ENCODE data around the gene TBX5. TPM values are rescaled to one million over a fixed set of nuclear protein-coding genes. Genes with fewer than 3 reads are reported as not detected.
A peak's percentile ranks its signal among the peaks of the same experiment; 100 is the strongest.

The TBX5 gene
- total and polyA plus RNA-seq, 8 donors: 16.8 to 63.0 (median 55.4) TPM

DNA sequence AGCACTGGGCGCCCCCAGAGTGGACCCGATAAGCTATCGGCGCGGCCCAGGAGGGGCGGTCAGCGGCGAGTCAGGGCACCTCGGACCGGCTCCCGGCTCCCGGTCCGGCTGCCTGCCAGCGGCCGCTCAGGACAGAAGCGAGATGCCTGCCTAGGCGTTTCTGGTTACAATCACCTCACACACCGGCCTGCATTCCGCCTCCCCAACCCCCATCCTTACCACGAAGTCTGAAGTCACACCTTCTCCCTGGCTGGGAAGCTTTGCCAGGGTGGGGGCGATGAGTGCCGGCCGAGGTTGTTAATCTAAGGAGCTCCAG is 42.6 kb upstream of the TBX5 start:
- peaks cover 53 to 95% of the 10 kb centered on the region in 2 donors for H3K27me3 ChIP-seq
- H3K9me3 ChIP-seq: no peaks in the 10 kb centered on the region
- H3K27ac ChIP-seq: no peak overlapping the region
- TF ChIP-seq, protein P1, sequence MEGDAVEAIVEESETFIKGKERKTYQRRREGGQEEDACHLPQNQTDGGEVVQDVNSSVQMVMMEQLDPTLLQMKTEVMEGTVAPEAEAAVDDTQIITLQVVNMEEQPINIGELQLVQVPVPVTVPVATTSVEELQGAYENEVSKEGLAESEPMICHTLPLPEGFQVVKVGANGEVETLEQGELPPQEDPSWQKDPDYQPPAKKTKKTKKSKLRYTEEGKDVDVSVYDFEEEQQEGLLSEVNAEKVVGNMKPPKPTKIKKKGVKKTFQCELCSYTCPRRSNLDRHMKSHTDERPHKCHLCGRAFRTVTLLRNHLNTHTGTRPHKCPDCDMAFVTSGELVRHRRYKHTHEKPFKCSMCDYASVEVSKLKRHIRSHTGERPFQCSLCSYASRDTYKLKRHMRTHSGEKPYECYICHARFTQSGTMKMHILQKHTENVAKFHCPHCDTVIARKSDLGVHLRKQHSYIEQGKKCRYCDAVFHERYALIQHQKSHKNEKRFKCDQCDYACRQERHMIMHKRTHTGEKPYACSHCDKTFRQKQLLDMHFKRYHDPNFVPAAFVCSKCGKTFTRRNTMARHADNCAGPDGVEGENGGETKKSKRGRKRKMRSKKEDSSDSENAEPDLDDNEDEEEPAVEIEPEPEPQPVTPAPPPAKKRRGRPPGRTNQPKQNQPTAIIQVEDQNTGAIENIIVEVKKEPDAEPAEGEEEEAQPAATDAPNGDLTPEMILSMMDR (IDR thresholded peaks at IDR 0.05): no peak
- no peak overlapping the region for H3K4me3 ChIP-seq
- intact Hi-C loops (cut with DNase I): no loop called here
- no peaks in the 10 kb centered on the region for H3K36me3 ChIP-seq
- DNase-seq (peak in 1 of 4 donors; percentile 77), ATAC-seq (no peak)
- H3K4me1 ChIP-seq: no peaks in the 10 kb centered on the region

DNA sequence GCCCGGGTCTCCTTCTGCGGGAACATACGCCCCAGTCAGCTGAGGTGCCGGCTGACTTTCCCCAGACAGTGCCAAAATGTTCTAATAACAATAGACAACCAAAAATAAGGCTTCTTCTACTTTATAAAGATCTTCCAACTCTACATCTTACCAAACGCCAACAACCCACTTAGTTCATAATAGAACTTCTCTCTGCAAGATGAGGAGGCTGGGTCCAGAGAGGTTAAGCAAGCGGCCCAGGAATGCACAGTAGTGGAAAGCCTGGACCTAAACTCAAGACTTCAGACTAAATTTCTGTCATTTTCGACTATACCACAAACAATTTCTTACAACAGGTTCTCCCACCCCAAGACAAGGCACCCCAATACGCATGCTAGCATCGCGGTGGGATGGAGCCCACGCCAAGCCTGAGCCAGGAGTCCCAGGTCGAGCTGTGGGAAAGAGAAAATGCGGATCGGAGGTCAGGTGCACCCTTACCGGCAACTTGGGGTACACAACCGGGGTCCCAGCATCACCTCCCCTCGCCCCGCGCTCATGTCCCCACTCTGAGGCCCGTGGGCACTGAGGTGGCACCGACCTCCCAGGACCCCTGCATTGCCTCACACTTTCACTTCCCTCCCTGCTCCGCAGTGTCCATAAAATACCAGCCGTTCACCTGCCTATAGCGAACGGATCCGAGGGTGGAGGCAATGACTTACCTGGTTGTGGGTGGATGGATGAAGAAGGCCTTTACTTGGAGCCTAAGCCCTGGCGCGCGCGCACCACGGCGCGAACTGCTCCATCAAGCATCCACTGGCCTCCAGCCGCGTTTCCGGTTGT is 42.1 kb upstream of the TBX5 start:
- peaks cover 53 to 100% of the 10 kb centered on the region in 2 donors for H3K27me3 ChIP-seq
- TF ChIP-seq, protein P1 (IDR thresholded peaks at IDR 0.05): no peak
- DNase-seq (peak in 1 of 4 donors; percentile 60), ATAC-seq (no peak)
- no peaks in the 10 kb centered on the region for H3K36me3 ChIP-seq
- intact Hi-C loops (cut with DNase I): no loop called here
- H3K9me3 ChIP-seq: no peaks in the 10 kb centered on the region
- H3K4me3 ChIP-seq: no peak overlapping the region
- H3K27ac ChIP-seq: no peak overlapping the region
- H3K4me1 ChIP-seq: no peaks in the 10 kb centered on the region

DNA sequence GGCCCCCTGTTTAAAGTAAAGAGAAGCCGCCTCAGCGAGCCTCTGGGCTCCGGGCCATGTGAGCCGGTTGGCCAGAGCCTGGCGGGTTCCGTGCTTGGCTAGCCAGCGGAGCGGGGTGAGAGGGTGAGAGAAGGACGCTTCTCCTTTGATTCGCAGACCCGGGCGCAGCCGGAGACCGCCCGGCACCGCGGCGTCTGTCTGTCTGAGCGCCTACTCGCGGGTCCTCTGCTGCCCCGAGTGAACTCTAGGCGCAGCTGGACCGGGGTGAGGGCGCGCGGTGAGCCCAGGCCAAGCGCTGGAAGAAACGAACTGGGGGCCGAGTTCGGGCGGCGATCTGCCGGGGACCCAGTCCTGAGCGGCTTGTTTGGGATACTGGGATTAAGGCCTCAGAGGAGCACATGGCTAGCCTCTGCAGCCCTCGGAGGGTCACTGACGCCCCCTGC is 41.4 kb upstream of the TBX5 start:
- Histone ChIP-seq H3K4me3 (no peak overlapping the region), H3K9me3 (no peaks in the 10 kb centered on the region), H3K27ac (no peak overlapping the region), H3K36me3 (no peaks in the 10 kb centered on the region), H3K4me1 (no peaks in the 10 kb centered on the region), H3K27me3 (peaks cover 53 to 100% of the 10 kb centered on the region in 2 donors)
- peak in 2 of 4 donors; percentile 71 to 78 for DNase-seq
- TF ChIP-seq, protein P1 (IDR thresholded peaks at IDR 0.05): no peak
- ATAC-seq: peak; percentile 44
- intact Hi-C loops (cut with DNase I): no loop called here

DNA sequence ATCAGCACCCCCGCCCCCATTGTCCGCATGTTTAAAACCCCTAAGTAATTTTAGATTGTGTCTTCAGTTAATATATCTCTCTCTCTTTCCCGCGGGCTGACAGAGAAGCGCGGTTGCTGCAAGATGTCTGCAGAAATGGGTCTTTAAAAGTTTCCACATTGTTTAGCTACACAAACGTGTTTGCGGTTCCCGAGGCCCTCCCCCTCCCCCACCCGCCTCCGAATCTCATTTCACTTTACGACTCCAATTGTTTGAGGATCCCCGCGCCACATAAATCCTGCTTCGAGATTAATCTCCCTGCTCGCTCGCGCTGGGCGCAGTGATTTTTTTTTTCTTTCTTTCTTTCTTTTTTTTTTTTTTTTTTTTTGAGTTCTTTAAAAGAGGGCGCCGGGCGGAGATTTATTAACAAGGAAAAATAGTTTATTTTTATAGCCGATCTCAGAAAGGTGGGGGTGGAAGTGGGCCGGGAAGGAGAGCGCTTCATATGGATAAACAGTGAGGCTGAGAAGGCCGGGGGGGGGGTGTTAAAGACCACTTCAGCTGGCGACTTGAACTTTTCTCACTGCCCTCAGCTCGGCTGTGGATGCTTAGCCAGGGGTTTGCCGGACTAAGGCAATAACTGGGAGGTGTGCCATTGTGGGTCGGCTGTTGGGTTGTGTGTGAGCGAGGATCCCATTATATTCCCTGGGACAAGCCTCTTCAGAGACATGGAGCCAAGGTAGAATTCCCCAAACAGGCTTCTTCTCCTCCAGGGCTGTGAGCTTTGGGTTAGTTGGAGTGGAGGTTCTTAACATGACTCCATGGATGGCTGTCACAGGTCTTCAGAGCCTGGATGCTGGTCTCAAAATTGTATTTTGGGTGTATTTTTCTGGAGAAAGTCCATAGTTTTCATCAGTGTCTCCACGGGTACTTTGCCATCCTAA is 39.7 kb upstream of the TBX5 start:
- H3K9me3 ChIP-seq: no peaks in the 10 kb centered on the region
- TF ChIP-seq, protein P1 (IDR thresholded peaks at IDR 0.05): no peak
- intact Hi-C loops (cut with DNase I): no loop called here
- peaks cover 57 to 100% of the 10 kb centered on the region in 2 donors for H3K27me3 ChIP-seq
- H3K4me1 ChIP-seq: no peaks in the 10 kb centered on the region
- DNase-seq (no peak), ATAC-seq (no peak)
- no peak overlapping the region for H3K4me3 ChIP-seq
- no peaks in the 10 kb centered on the region for H3K36me3 ChIP-seq
- no peak overlapping the region for H3K27ac ChIP-seq
